ENCODE data around the gene C3orf70.

The C3orf70 gene

GRCh38 chr3:185082829-185083228 is 70.0 kb downstream of the C3orf70 start:
- Histone ChIP-seq H3K9me3 (ENCODE audit: severe bottlenecking) (no peaks in the 10 kb centered on the region), H3K4me3 (ENCODE audit: low read depth, low read length) (no peak overlapping the region), H3K27me3 (ENCODE audit: insufficient read depth, low read depth, severe bottlenecking) (no peaks in the 10 kb centered on the region), H3K27ac (no peak overlapping the region; the same call in 1 of the 2 replicates), H3K36me3 (no peaks in the 10 kb centered on the region; the same call in 1 of the 2 replicates)
- no peak for DNase-seq
- no peak for TF ChIP-seq CTCF (IDR thresholded peaks at IDR 0.05; ENCODE audit: low read depth, low read length)

GRCh38 chr3:185082149-185082548 is 70.7 kb downstream of the C3orf70 start:
- DNase-seq, result peak; percentile 64
- Histone ChIP-seq H3K9me3 (ENCODE audit: severe bottlenecking) (no peaks in the 10 kb centered on the region), H3K36me3 (no peaks in the 10 kb centered on the region; the same call in 1 of the 2 replicates), H3K27me3 (ENCODE audit: insufficient read depth, low read depth, severe bottlenecking) (no peaks in the 10 kb centered on the region), H3K4me3 (ENCODE audit: low read depth, low read length) (no peak overlapping the region), H3K27ac (peak overlapping the region; percentile 19; the same call in 1 of the 2 replicates)
- TF ChIP-seq CTCF (IDR thresholded peaks at IDR 0.05; ENCODE audit: low read depth, low read length), result 0 out of 2 replicates have a peak, but pooled peaks have one; percentile 6

GRCh38 chr3:185081521-185081920 is 71.3 kb downstream of the C3orf70 start:
- TF ChIP-seq CTCF (IDR thresholded peaks at IDR 0.05; ENCODE audit: low read depth, low read length), result no peak
- Histone ChIP-seq H3K9me3 (ENCODE audit: severe bottlenecking) (no peaks in the 10 kb centered on the region), H3K4me3 (ENCODE audit: low read depth, low read length) (no peak overlapping the region), H3K36me3 (no peaks in the 10 kb centered on the region; the same call in 1 of the 2 replicates), H3K27me3 (ENCODE audit: insufficient read depth, low read depth, severe bottlenecking) (no peaks in the 10 kb centered on the region), H3K27ac (no peak overlapping the region)
- DNase-seq, result no peak

GRCh38 chr3:185079625-185080024 is 73.2 kb downstream of the C3orf70 start:
- no peak overlapping the region for H3K27ac ChIP-seq
- H3K9me3 ChIP-seq (ENCODE audit: severe bottlenecking), result no peaks in the 10 kb centered on the region
- no peak overlapping the region for H3K4me3 ChIP-seq (ENCODE audit: low read depth, low read length)
- TF ChIP-seq CTCF (IDR thresholded peaks at IDR 0.05; ENCODE audit: low read depth, low read length), result no peak
- no peak for DNase-seq
- no peaks in the 10 kb centered on the region; the same call in 1 of the 2 replicates for H3K36me3 ChIP-seq
- no peaks in the 10 kb centered on the region for H3K27me3 ChIP-seq (ENCODE audit: insufficient read depth, low read depth, severe bottlenecking)

- no peak for DNase-seq
- Histone ChIP-seq H3K9me3 (ENCODE audit: severe bottlenecking) (no peaks in the 10 kb centered on the region), H3K27me3 (ENCODE audit: insufficient read depth, low read depth, severe bottlenecking) (no peaks in the 10 kb centered on the region), H3K36me3 (no peaks in the 10 kb centered on the region; the same call in 1 of the 2 replicates), H3K4me3 (ENCODE audit: low read depth, low read length) (no peak overlapping the region), H3K27ac (no peak overlapping the region)
- TF ChIP-seq CTCF (IDR thresholded peaks at IDR 0.05; ENCODE audit: low read depth, low read length), result no peak
Measured at GRCh38 chr3:185076219-185076618, 76.6 kb downstream of the C3orf70 start.

- no peaks in the 10 kb centered on the region for H3K9me3 ChIP-seq (ENCODE audit: severe bottlenecking)
- no peak overlapping the region for H3K4me3 ChIP-seq (ENCODE audit: low read depth, low read length)
- no peaks in the 10 kb centered on the region for H3K27me3 ChIP-seq (ENCODE audit: insufficient read depth, low read depth, severe bottlenecking)
- TF ChIP-seq CTCF (IDR thresholded peaks at IDR 0.05; ENCODE audit: low read depth, low read length), result no peak
- H3K36me3 ChIP-seq, result no peaks in the 10 kb centered on the region
- no peak overlapping the region for H3K27ac ChIP-seq
- no peak for DNase-seq
Measured at GRCh38 chr3:185075547-185075946, 77.3 kb downstream of the C3orf70 start.

Measured in WERI-Rb-1 (cell line).